22Rv1 (cell line): ENCODE measurements around the gene PKMYT1.

ENCODE experiments used
- CTCF ChIP-seq: fragments of 450-650 bp; IDR thresholded peaks from 2 replicates; pipeline ENCODE4 v1.5.1; 2017; ENCODE audit warnings: mild to moderate bottlenecking
- ZFX ChIP-seq: fragments of 450-650 bp; IDR thresholded peaks from 2 replicates; pipeline ENCODE4 v1.6.1; 2017; ENCODE audit warnings: antibody characterized with exemption, borderline replicate concordance

- no peak for TF ChIP-seq CTCF
- TF ChIP-seq ZFX: no peak
Observed at GRCh38 chr16:3022208-3022683, 42.0 kb upstream of the PKMYT1 start.
